MM.1S (cell line): ENCODE results near the gene POLD3.

Experiments used
- EZH2 ChIP-seq: fragments of 300-600 bp; sonication (generic); optimal IDR thresholded peaks from 2 replicates; pipeline ENCODE3; 2017; ENCODE audit warnings: low read depth, mild to moderate bottlenecking, antibody characterized with exemption, low read length, mixed read lengths
- TF ChIP-seq, protein P1 (sequence below): fragments of 300-600 bp; sonication (generic); IDR thresholded peaks from 2 replicates; pipeline ENCODE4 v1.5.1; 2016; ENCODE audit warnings: antibody characterized with exemption, low read length, mixed read lengths

GRCh38 chr11:74559934-74560309 is 32.5 kb upstream of the POLD3 start:
- TF ChIP-seq, protein P1, sequence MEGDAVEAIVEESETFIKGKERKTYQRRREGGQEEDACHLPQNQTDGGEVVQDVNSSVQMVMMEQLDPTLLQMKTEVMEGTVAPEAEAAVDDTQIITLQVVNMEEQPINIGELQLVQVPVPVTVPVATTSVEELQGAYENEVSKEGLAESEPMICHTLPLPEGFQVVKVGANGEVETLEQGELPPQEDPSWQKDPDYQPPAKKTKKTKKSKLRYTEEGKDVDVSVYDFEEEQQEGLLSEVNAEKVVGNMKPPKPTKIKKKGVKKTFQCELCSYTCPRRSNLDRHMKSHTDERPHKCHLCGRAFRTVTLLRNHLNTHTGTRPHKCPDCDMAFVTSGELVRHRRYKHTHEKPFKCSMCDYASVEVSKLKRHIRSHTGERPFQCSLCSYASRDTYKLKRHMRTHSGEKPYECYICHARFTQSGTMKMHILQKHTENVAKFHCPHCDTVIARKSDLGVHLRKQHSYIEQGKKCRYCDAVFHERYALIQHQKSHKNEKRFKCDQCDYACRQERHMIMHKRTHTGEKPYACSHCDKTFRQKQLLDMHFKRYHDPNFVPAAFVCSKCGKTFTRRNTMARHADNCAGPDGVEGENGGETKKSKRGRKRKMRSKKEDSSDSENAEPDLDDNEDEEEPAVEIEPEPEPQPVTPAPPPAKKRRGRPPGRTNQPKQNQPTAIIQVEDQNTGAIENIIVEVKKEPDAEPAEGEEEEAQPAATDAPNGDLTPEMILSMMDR: no peak
- TF ChIP-seq EZH2: no peak
